GM21723 (cell line): ENCODE results near the gene HNRNPUL1.

Experiments
- ATAC-seq: cut with Tn5 transposase; IDR thresholded peaks from one replicate; pipeline ENCODE4 v1.9.1; 2021; ENCODE audit warnings: mild to moderate bottlenecking, moderate library complexity; ENCODE audit not compliant: unreplicated experiment

Gene HNRNPUL1

GRCh38 chr19:41351339-41352245 lies 87.4 kb downstream of the HNRNPUL1 start:
- ATAC-seq: peak; percentile 35

DNA sequence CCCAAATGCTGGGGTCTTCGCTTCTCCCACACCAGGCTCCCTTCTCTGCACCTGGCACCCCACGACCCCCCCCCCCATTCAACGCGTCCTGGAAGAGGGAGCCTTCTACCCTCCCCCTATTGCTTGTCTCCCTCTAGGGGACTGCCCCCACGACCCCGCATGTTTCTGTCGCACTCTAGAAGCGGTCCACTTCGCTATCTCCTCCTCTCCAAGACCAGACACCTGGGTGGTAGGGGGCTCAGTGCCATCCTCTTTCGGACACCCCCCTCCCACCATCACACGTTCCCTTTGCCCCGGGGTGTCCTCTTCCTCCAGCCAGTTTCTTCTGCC lies 88.1 kb downstream of the HNRNPUL1 start:
- no peak for ATAC-seq

GRCh38 chr19:41352609-41353465 lies 88.7 kb downstream of the HNRNPUL1 start:
- ATAC-seq: peak; percentile 3

GRCh38 chr19:41353466-41354342 lies 89.5 kb downstream of the HNRNPUL1 start, which contains the start of gene TGFB1:
Gene TGFB1 (minus strand): TSS chr19:41353922. CDS start chr19:41353044, 878 bp downstream.
- peak; percentile 43 for ATAC-seq

DNA sequence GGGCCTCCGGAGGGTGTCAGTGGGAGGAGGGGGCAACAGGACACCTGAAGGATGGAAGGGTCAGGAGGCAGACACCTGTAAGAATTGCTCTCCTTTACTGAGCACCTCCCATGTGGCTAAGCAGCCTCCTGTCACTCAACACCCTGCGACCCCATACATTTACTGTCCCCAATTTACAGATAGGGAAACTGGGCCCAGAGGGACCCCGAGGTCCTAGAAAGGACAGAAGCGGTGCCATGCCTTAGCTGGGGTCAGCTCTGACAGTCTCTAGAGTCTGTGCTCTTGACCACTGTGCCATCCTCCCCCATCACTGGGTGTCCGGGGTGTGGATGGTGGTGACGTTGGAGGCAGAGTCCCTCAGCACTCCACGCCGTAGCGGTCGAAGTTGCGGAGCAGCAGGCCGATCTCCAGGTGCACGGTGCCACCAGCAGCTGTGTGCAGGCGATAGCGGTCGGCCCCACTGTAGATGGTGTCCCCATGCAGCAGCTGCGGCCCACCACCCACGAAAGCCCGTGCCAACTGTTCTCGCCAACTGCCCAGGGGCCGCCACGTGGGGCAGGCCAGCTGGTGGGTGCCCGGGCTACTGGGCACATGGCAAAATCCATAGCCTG lies 90.3 kb downstream of the HNRNPUL1 start:
- peak; percentile 8 for ATAC-seq

GRCh38 chr19:41355035-41355434 lies 90.9 kb downstream of the HNRNPUL1 start:
- ATAC-seq: no peak

DNA sequence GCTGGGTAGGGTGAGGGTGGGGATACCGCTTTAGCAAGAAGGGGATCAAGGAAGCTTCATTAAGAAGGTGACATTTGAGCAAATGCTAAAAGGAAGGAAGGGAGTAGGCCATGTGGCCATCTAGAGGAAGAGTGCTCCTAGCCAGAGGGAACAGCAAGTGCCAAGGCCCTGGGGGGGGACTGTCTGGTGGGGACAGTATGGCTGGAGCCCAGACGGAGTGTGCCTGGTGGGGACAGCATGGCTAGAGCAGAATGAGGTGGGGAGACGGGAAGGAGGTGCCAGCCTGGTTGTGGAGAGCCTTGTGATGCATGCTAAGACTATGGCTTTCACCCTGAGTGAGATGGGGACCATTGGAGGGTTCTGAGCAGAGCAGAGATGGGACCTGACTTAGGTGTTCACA lies 91.6 kb downstream of the HNRNPUL1 start:
- ATAC-seq: no peak

DNA sequence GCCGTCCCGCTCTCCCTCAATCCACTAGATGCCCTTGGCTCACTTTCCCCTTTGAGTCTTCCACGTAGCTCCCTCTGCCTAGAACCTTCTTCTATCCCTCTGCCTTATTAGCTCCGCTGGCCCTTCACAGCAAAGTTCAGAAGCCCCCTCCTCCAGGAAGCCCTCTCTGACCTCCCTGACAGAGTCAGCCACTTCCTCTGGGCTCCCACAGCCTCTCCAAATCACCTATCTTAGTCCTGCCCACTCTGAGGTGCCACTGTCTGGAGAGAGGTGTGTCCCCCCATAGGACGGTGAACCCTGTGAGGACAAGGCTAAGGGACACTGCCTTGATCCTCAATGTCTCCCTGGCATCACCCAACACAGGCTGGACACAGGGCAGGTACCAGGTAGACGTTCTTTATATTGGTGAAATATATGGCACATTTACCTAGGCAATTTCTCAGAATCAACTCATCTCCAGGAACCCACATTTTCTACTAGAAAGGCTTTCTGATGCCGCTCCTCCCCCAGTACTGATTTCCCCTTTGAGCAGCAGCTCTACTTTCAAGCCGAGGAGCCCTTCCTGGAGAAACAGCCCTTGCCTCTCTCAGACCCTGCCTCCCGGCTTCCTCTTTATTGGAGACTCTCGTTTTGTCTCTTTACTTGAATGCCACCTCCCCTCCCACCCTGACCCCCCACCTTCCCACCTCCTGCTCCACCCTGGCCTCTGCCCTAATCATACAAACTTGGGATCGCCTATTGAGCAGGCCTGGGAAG lies 93.0 kb downstream of the HNRNPUL1 start:
- ATAC-seq: no peak
